ENCODE measurements around the gene VDR.

GRCh38 chr12:47887529-47887928 lies 17.3 kb downstream of the VDR start:
- TF ChIP-seq POLR2AphosphoS5 (IDR thresholded peaks at IDR 0.05; ENCODE audit: low read depth, low read length) (no peak), REST (IDR thresholded peaks at IDR 0.05; ENCODE audit: insufficient read depth in 1 of 2, low read depth in 2 of 2, low read length in 2 of 2) (no peak), SIN3A (IDR thresholded peaks at IDR 0.05; ENCODE audit: borderline replicate concordance, insufficient read depth, low read length) (no peak)
